SK-N-SH (cell line): ENCODE data around the gene IL26.

Experiments
- EZH2phosphoT487 ChIP-seq: fragments of 200-600 bp; sonication (generic); IDR thresholded peaks from 2 replicates; pipeline ENCODE4 v1.6.1; 2017; ENCODE audit warnings: low read depth, mixed run types, mild to moderate bottlenecking, antibody characterized with exemption, moderate library complexity, borderline replicate concordance
- MXI1 ChIP-seq: IDR thresholded peaks from 2 replicates; pipeline ENCODE4 v1.6.1; 2012; ENCODE audit warnings: mild to moderate bottlenecking, low read depth, low read length, improper control_type of control experiment
- RFX5 ChIP-seq: IDR thresholded peaks from 2 replicates; pipeline ENCODE4 v1.6.1; 2012; ENCODE audit warnings: mild to moderate bottlenecking, improper control_type of control experiment, low read length
- TAF1 ChIP-seq: IDR thresholded peaks from 2 replicates; pipeline ENCODE4 v1.6.1; 2012; ENCODE audit warnings: low read depth, mild to moderate bottlenecking, low read length, moderate library complexity, borderline replicate concordance
- TF ChIP-seq, protein P1 (sequence below): fragments of 200-600 bp; sonication (generic); IDR thresholded peaks from 2 replicates; pipeline ENCODE4 v1.6.1; 2017; ENCODE audit warnings: antibody characterized with exemption, mild to moderate bottlenecking, moderate library complexity
- TF ChIP-seq, protein P2 (sequence below): fragments of 150-350 bp; IDR thresholded peaks from 2 replicates; pipeline ENCODE4 v1.6.1; 2017; ENCODE audit warnings: antibody characterized with exemption, low read length, low read depth, borderline replicate concordance

DNA sequence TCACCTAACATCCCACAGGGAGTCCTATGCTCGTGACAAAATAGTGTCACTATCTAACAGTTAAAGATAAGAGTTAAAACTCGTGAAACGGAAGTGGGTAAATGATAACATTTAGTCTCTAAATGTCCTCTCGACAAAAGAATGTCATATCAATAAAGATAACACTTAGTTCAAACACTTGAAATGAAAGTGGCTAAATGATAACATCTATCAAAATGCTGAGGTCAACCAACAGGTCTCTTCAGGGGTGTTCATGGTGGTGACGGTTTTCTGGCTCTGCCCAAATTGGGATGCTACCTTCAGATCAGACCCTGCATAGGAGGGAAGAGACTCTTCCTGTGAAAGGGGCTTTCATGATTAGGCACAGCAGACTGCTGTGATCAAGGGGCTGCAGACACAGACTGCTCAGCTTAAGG lies 22.1 kb downstream of the IL26 start:
- TF ChIP-seq MXI1 (no peak), EZH2phosphoT487 (no peak), RFX5 (no peak), TAF1 (no peak)
- TF ChIP-seq, protein P1, sequence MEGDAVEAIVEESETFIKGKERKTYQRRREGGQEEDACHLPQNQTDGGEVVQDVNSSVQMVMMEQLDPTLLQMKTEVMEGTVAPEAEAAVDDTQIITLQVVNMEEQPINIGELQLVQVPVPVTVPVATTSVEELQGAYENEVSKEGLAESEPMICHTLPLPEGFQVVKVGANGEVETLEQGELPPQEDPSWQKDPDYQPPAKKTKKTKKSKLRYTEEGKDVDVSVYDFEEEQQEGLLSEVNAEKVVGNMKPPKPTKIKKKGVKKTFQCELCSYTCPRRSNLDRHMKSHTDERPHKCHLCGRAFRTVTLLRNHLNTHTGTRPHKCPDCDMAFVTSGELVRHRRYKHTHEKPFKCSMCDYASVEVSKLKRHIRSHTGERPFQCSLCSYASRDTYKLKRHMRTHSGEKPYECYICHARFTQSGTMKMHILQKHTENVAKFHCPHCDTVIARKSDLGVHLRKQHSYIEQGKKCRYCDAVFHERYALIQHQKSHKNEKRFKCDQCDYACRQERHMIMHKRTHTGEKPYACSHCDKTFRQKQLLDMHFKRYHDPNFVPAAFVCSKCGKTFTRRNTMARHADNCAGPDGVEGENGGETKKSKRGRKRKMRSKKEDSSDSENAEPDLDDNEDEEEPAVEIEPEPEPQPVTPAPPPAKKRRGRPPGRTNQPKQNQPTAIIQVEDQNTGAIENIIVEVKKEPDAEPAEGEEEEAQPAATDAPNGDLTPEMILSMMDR: no peak
- TF ChIP-seq, protein P2, sequence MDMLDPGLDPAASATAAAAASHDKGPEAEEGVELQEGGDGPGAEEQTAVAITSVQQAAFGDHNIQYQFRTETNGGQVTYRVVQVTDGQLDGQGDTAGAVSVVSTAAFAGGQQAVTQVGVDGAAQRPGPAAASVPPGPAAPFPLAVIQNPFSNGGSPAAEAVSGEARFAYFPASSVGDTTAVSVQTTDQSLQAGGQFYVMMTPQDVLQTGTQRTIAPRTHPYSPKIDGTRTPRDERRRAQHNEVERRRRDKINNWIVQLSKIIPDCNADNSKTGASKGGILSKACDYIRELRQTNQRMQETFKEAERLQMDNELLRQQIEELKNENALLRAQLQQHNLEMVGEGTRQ: no peak
